Left colon (tissue), 2 donors: ENCODE measurements around the gene GOLGA6C. TPM values are rescaled to one million over a fixed set of nuclear protein-coding genes. Genes with fewer than 3 reads are reported as not detected.
"Not testable (repeated sequence)": the region's sequence is repeated elsewhere in the genome, so short reads cannot be mapped to it uniquely, and the experiment has no call there.

ENCODE experiments used
- ATAC-seq: fragments of 200-7000 bp; cut with Tn5 transposase; one replicate; pipeline ENCODE4 v1.9.1; 2020; ENCODE audit warnings: mild to moderate bottlenecking, moderate library complexity
- DNase-seq, 2 donors: peaks; one replicate each; pipeline ENCODE4 v3.0.0-alpha.2; 2020
- intact Hi-C, 2 donors: fragments of 100-400 bp; cut with DNase I in 1 of 2; cut with micrococcal nuclease in 1 of 2; formaldehyde crosslinking; loops; one replicate each; pipeline versions ENCODE4 v1.11.2 to v1.14.0; 2022; cut with DNase I, micrococcal nuclease
- total RNA-seq, 2 donors: library from RNA; stranded (reverse); fragmentation: NEBNext Ultra II Directional; extraction: Animal tissue kit (Norgen Biotek cat#: 25700); gene quantifications; one replicate each; pipeline ENCODE4 v1.2.1, GENCODE V29; 2021
- donor health status: DM: no; HTN: no; CAD: no.
- donor health status: DM: yes; HTN: yes; CAD: no.

GOLGA6C gene
- total RNA-seq, 2 donors from 2014 or later, result not detected

DNA sequence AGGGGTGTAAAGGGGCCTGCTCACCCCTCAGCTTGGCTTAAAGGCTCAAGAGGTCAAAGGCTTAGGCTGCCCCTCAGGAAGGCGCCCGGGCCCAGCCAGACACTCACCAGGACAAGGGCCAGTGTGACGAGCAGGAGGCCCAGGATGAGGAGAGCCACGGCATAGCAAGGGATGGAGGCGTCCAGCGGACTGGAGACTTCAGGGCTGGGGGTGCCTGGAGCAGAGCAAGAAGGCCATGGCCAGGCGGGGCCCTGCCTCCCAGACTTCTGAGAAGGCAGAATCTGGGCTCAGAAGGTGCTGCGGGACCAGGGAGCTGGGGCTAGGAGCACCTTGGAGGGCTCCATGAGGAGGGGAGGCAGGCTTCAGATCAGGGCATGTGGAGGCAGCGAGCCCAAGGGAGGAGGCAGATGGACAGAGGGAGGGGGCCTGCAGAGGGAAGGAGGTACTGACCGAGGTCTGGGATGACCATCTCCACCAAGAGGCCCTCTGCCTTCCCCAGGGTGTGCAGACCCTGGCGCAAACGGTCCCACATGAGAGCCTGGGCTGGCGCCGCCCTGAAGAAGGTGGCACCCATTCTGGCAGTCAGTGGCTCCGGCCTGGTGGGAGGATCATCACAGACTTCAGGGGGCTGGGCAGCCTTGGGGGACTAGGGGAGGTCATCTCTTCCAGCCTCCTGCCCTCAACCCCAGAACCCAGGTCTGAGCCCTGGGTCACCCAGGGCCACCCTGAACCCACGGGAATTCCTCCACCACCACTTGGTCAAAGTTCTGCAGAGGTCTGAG, 32.0 kb upstream of the GOLGA6C start:
- DNase-seq (no peak), ATAC-seq (no peak)
- intact Hi-C loops, result no loop called here

- intact Hi-C loops, ATAC-seq, DNase-seq: not testable (repeated sequence)
Observed at GRCh38 chr15:75227112-75227511, 31.0 kb upstream of the GOLGA6C start.

DNA sequence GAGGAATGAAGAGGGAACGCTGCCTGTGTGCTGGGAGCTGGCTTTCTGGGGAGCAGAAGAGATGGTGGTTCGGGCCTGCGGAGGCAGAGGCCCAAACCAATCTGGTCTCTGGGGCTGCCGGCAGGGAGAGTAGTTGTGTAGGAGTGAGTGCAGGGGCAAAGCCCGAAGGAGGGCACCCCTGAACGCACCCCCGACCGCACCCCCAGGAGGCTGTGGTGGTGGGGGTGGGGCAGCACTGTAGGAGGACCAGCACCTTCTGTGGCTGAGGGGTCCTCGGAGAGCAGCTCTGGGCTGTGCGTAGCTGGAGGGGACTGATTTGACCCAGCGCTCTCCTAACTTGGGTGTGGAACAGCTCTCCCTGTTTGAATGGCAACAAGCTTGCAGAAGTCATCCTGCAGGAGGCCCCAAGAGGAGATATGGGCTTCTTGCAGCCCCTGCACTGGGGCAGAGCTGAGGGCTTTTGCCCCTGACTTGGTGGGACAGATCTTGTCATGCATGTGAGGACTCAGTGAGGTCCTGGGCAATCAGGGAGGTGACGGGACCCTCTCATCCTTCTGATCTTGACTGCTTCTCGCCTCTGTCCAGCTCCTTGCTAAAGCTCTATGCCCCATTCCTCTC, 30.4 kb upstream of the GOLGA6C start:
- intact Hi-C loops, result no loop called here
- ATAC-seq (no peak), DNase-seq (no peak)

DNA sequence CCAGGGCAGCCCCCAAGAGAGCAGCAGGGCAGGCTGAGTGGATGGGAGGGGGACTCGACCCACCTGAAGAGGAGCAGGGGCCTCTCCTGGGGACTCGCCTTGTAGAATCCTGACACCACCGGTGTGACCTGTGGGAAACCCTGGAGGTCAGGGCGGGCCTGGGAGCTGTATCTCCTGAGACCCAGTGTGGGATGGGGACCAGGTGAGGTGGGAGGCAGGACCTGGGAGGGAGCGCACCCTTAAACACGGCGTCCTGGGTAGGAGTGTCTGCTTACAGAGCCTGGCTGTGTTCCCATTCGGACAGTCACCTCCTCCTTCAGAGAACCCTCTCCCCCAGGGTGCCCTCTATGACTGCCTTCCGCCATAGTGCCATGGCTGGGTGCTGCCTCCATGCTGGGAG, 29.3 kb upstream of the GOLGA6C start:
- DNase-seq, result no peak
- ATAC-seq, result no peak
- intact Hi-C loops, result no loop called here

- DNase-seq (peak in 1 of 2 donors; percentile 10), ATAC-seq (no peak)
- intact Hi-C loops, result no loop called here
Observed at GRCh38 chr15:75229191-75230015, 28.7 kb upstream of the GOLGA6C start.

GRCh38 chr15:75230016-75230343, 28.2 kb upstream of the GOLGA6C start:
- DNase-seq (peak in 1 of 2 donors; percentile 1), ATAC-seq (no peak)
- intact Hi-C loops, result no loop called here

DNA sequence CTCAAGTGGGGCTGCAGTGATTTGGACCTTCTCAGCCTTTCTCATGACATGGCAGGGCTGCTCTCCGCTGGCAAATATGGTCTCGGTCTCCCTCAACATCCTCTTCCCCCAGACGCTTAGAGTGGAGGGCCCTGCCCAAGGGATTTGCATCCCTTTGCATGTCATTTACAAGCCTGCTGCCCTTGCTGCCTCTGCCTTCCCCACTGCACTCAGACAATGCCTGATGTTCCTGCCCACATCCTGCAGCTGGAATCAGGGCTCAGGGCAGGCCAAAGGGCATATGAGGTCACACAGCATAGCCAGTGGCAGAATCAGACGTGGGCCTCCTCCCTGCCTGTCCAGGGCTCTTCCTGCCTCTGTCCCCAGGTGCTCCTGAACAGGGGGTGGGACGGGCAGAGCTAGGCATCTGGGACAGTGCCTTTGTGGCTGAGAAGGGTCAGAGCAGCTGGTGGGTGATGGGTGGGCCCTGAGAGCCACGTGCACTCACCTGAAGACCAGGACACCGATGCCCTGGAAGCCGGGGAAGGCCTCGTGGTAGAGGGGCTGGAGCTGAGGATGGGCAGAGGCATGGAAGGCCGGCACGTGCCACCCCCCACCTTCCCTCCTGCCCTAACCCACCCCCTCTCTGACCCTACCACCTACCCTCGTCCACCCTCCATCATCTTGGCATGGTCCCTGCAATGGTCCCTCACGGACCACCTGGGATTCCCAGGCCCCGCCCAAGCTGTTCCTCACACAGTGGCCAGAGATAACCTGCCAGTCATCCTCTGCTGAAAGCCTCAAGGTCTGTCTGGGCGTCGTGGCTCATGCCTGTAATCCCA, 27.4 kb upstream of the GOLGA6C start:
- ATAC-seq (no peak), DNase-seq (peak in 1 of 2 donors; percentile 14)
- intact Hi-C loops, result no loop called here

- ATAC-seq (no peak), DNase-seq (no peak)
- intact Hi-C loops, result no loop called here
Observed at GRCh38 chr15:75231836-75232235, 26.3 kb upstream of the GOLGA6C start.

DNA sequence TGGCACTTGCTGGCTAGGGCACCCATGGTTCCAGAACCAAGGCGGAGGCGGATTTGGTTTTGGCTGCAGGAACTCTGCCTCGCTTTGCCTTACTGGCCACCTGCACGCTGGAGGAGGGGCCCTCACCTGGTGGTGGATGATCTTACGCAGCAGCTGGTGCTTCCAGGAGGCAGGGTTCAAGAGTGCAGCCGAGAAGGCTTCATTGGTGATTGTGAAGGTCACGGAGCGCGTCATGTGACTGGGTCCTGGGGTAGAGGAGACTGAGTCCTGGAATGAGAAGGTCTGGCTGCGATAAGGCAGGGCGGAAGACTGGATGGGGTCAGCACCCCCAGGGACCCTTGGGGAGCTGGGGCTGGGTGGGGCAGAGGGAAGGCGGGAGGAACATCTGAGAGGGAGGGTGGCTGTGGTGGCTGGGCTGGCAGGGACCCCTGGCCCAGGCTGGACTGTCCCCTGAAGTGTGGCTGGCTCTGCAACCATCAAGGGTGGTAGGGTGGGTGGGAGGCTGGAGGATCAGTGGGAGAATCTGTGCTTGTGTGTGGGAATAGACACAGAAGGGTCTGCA, 25.8 kb upstream of the GOLGA6C start:
- ATAC-seq (no peak), DNase-seq (peak in 1 of 2 donors; percentile 16)
- intact Hi-C loops, result no loop called here

DNA sequence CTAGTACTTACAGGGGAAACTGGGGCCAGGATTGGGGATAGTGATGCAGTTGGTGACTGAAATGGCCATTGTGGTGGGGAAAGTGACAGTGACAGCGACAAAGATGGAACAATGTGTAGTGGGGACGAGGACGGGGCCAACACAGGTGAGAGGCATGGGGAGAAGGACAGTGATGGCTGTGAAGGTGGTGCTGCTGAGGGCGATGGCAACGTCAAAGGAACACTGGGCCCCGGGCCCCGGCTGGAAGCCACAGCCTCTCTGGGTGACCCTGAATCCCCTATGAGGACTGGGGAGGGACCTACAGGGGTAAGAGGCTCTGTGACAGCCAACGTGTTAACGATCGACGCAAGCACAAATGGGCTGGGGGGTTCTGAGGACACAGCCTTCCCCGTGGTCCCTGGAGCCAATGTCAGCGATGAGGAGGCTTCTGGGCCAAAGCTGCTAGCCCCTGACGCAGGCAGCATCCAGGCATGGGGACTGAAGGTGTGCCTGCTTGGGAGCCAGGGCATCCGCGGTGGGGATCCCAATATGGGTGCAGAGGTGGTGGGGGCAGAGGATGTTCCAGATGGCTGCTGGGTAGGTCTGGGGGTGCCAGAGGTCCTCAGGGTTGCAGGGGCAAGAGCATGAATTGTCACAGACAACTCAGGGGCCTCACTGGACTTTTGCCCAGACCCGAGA, 25.2 kb upstream of the GOLGA6C start:
- intact Hi-C loops, result no loop called here
- ATAC-seq (no peak), DNase-seq (peak in 1 of 2 donors; percentile 14)

- ATAC-seq (no peak), DNase-seq (peak in 1 of 2 donors; percentile 17)
- intact Hi-C loops, result no loop called here
Observed at GRCh38 chr15:75233504-75234190, 24.5 kb upstream of the GOLGA6C start.

DNA sequence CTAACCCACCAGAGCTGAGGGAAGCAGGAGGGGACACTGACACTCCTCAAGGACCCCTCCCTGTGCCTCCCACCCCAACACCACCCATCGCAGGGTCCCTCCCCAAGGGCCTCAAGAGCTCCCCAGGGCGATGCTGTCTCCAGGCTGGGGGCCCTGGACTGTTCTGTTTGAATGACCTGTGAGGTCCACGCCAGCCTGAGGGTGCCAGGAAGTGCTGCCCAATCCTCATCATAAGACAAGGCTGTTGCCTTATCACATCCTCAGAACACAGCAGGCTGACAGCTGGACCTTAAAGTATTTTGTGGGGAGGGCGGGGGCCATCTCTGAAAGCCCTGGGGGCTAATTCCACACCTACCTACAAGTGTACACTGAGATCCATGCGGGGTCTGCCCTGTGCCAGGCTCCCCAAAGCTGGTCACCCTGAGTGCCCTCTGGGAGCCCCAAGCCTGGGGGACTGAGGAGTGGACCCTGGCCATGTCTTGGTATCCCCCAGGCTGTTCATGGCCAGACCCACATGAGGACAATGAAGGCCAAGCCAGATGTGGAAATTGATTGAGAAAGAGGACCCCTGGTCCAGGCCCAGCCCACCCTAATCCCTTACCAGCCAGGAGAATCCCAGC, 23.8 kb upstream of the GOLGA6C start:
- no peak for ATAC-seq
- intact Hi-C loops, result no loop called here
- DNase-seq, result peak in 1 of 2 donors; percentile 2

- intact Hi-C loops, result no loop called here
Observed at GRCh38 chr15:75235051-75235673, 23.0 kb upstream of the GOLGA6C start.

DNA sequence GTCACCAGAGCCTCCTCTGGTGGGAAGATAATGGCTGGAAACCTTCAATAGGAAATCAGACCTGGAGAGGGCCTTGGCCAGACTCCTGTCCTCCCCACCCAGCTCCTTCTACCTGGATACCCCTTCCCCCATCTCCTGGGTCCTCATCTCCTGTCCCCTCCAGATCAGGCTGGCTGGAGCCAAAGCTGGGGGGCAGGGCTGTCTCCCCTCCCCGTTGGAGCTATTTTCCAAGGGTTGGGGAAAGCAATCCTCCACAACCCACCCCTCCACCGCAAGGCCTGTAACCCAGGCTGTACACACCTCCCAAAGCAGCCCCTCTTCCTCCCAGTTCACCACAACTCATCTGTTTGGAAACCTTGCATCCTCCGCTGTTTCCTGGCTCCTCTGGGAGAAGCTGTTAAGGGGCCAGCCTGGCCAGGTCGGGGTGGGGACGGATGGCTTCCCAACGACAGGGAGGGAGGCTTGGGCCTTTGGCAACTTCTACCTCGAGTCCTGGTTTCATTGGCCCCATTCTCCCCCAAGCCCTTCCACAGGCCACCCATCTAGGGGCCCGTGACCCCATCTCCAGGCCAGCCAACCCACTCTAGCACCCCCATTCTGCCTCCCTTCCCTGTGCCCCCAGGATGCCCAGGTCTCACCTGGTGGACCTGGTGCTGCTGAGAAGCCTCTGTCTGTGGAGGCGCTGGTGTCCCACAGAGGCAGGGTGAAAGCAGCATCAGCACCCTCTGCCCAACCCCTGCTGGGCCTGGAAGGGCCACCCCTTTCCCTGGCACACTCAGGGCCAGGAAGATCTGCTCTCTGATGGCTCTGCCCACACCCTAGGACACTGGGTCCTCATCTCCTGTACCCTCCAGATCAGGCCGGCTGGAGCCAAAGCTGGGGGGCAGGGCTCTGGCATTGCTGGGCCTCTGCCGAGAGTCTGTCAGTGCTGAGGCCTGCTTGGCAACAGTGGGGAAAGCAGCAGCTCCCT, 22.1 kb upstream of the GOLGA6C start:
- ATAC-seq (no peak), DNase-seq (peak in 1 of 2 donors; percentile 15)
- intact Hi-C loops, result no loop called here

More at GRCh38 chr15:75235051-75235673, 23.0 kb upstream of the GOLGA6C start:
- DNase-seq, result peak in 1 of 2 donors; percentile 9
- no peak for ATAC-seq

DNA sequence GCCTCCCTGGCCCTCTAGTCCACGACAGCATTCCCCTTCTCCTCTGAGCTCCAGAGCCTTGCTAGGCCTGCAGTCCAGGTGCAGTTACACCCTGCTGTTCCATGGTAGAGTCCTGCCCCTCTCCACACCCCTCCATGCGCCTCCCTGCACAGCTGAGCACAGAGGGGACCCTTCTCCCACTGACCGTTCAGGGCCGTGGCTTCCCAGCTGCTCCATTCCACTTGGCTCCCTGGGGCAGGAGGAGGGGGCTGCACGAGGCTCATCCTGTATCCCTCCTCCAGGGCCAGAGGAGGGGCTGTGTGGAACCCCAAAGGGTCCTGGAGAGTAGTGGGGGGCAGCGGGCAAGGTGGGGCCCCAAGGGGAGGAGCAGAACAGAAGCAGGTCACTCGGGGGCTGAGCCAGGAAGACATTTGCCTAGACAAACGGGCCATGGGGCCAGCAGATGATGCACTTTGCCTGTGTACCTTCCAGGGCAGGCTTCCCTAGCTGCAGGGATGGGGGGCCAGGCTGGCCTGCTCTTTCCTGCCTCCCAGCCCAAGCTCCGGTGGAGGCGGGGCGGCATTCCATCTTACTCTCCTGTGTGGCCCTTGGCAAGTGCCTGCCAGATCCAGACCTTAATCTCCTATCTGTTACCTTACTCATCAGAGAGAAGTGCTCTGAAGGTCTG, 20.7 kb upstream of the GOLGA6C start:
- intact Hi-C loops, result no loop called here
- DNase-seq (peak in 1 of 2 donors; percentile 8), ATAC-seq (no peak)
